Measurements from ENCODE around the gene SZRD1.

The SZRD1 gene

DNA sequence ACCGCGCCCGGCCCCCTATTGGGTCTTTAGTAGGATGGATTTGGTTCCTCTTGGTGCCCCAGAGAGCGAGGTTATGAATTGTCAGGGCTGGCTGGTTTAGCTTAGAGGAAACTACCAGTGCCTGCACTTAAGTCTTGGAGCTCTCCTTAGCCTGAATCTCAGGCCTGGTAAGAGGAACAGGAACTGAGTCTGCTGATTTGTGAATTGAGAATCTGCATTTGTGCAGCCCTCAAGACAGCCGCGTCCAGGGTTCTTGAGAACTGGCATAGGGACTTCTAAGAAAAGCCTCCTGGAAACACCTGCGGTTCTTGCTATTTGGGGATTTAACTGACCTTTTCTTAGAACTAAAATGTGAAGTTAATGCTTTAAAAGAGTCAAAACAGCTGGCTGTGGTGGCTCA lies 75.2 kb downstream of the SZRD1 start:
- no peak for DNase-seq

DNA sequence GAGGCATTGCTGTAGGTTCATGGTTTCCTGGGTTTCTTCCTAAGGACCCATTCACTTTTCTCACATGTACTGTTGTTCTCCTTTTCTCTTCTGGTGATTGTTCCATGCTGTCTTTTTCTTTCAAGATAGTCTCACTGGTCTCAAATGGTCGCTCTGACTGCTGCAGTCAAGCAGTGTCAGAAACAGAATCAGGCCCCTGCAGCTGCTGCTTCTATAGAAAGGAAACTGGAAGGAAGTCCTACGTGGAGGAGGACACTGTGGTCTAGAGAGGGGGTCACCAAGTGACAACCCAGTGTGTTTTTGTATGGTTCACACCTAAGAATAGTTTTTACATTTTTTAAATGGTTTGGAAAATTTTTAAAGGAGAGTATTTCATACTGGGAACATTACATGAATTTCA lies 75.9 kb downstream of the SZRD1 start:
- DNase-seq = no peak

DNA sequence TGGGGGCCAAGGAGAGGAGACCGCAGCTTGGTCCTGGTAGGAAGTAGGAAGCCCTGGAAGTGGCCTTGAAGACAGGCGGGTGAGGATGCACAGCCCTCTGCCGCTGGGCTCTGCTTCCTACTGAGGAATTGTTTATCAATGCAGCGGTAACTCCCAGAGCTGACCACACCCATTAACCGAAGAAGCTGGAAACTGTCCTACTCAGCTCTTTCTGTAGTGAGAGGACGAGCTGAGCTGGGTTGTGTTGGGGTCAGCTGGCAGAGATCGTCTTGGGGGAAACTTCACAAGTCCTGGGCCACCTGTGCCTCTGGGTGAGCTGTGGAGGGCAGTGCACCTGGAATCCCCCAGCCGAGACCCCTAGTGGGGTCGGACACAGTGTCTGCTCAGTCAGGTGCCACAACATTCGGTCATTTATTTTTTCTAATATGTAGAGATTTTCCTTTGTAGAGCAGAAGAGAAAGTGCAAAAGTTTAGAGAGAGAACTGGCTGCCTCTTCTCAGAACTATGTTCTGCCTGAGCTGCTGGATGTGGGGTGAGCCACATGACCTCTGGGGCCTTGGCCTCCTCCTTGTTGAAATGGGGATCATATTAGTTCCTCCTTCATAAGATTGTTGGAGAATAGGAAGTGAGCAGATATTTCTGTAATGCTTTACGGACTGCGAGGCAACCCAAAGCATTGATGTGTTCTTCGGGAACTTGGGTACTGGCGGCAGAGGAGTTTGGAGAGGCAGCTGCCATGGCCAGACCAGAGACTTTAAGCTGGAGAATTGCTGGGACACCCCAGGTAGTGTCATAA lies 77.1 kb downstream of the SZRD1 start:
- DNase-seq = no peak

DNA sequence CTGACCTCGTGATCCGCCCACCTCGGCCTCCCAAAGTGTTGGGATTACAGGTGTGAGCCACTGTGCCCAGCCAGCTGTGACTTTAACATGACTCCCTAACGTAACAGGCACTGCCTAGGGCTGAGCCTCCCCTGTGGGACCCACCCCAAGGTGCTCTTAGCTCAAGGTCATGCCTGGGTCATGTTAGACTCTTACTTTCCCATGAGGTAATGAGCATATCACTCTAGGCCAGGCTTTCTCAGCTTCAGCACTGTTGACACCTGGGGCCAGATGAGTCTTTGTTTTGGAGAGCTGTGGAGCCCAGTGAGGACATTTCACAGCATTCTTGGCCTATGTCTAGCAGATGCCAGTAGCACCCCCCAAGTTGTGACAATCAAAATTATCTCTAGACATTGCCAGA lies 78.0 kb downstream of the SZRD1 start:
- DNase-seq = no peak

DNA sequence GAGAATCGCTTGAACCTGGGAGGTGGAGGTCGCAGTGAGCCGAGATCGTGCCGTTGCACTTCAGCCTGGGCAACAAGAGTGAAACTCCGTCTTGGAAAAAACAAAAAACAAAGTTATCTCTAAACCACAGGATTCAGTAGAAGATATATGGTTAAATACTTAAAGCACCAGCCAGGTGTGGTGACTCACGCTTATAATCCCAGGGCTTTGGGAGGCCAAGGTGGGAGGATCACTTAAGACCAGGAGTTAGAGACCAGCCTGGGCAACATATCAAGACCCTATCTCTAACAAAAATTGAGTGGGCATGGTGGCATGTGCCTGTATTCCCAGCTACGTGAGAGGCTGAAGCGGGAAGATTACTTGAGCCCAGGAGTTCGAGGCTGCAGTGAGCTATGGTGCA lies 79.1 kb downstream of the SZRD1 start:
- no peak for DNase-seq

DNA sequence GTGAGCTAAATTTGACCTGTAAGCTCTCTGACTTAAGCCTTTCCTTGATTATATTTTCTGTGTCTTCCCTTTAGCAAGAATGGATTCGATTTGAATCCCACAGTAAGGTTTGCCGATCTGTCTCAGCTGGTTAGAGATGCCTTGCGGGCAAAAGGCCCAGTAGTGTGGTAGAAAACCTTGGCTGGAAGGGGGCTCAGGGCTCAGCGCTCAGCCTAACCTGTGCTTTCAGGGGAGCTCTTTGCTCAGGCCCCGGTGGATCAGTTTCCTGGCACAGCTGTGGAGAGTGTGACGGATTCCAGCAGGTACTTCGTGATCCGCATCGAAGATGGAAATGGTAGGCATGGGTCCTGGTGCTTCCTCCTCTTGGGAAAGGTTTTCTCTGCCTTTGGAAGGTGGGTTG lies 80.6 kb downstream of the SZRD1 start:
- DNase-seq = no peak
